MM.1S (cell line): ENCODE results near the gene SELENON.

ENCODE experiments used
- CTCF ChIP-seq: fragments of 300-600 bp; sonication (generic); IDR thresholded peaks from 2 replicates; pipeline ENCODE4 v1.5.1; 2016; ENCODE audit warnings: antibody characterized with exemption, low read length, mixed read lengths
- EZH2 ChIP-seq: fragments of 300-600 bp; sonication (generic); optimal IDR thresholded peaks from 2 replicates; pipeline ENCODE3; 2017; ENCODE audit warnings: low read depth, mild to moderate bottlenecking, antibody characterized with exemption, low read length, mixed read lengths

- TF ChIP-seq CTCF (no peak), EZH2 (no peak)
Observed at GRCh38 chr1:25799935-25800702, at the start of gene SELENON.
